ENCODE data around the gene DHRSX. TPM values are rescaled to one million over a fixed set of nuclear protein-coding genes. Genes with fewer than 3 reads are reported as not detected.

DHRSX gene
- total and polyA plus RNA-seq, 3 donors from 2014 or later = 15.3 to 31.3 (median 29.2) TPM

DNA sequence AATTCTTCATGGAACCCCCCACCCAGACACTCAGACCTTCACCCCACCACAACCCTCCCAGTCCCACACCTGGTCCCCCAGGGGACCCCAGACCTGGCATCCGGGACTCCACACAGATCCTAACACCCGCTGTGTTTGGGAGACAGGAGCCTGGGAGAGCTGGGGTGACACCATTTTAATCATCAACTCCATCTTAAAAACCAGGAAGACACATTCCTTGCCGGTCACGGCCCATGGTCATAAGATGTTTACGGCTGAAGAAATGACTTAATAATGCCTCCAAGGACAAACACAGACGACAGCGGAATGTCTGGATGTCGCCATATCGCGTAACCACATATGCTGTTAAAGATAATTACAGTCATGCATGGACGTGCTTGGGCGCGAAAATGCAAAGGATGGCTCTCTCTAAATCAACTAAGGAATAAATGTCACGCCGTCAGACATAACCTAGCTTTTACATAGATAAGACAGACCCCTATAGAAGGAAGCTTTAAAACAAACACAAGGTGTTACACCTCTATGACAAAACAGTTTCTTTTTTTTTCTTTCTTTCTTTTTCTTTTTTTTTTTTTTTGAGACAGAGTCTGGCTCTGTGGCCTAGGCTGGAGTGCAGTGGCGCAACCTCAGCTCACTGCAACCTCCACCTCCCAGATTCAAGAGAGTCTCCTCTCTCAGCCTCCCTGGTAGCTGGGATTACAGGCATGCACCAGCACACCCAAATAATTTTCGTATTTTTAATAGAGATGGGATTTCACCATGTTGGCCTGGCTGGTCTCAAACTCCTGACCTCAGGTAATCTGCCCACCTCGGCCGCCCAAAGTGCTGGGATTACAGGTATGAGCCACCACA lies 2.1 kb upstream of the DHRSX start:
- no peak overlapping the region for H3K4me3 ChIP-seq
- H3K9me3 ChIP-seq = no peaks in the 10 kb centered on the region
- H3K4me1 ChIP-seq = peaks cover 21% of the 10 kb centered on the region
- H3K36me3 ChIP-seq (ENCODE audit: low read depth, missing control alignments) = no peaks in the 10 kb centered on the region
- no peaks in the 10 kb centered on the region for H3K27me3 ChIP-seq
- intact Hi-C loops (cut with DNase I; ENCODE audit: low total_unique reads) = no loop called here
- no peak for DNase-seq
- WGBS, 2 donors = 66 to 68% methylated on average over 19 of the region's 19 CpGs
- no peak overlapping the region for H3K27ac ChIP-seq
- no peak for TF ChIP-seq POLR2A (IDR thresholded peaks at IDR 0.05)
- TF ChIP-seq, protein P1, sequence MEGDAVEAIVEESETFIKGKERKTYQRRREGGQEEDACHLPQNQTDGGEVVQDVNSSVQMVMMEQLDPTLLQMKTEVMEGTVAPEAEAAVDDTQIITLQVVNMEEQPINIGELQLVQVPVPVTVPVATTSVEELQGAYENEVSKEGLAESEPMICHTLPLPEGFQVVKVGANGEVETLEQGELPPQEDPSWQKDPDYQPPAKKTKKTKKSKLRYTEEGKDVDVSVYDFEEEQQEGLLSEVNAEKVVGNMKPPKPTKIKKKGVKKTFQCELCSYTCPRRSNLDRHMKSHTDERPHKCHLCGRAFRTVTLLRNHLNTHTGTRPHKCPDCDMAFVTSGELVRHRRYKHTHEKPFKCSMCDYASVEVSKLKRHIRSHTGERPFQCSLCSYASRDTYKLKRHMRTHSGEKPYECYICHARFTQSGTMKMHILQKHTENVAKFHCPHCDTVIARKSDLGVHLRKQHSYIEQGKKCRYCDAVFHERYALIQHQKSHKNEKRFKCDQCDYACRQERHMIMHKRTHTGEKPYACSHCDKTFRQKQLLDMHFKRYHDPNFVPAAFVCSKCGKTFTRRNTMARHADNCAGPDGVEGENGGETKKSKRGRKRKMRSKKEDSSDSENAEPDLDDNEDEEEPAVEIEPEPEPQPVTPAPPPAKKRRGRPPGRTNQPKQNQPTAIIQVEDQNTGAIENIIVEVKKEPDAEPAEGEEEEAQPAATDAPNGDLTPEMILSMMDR (IDR thresholded peaks at IDR 0.05) = no peak

GRCh38 chrX:2502120-2502667 lies 1.4 kb upstream of the DHRSX start:
- intact Hi-C loops (cut with DNase I; ENCODE audit: low total_unique reads) = no loop called here
- 84 to 90% methylated on average over 5 of the region's 5 CpGs for WGBS, 2 donors
- H3K36me3 ChIP-seq (ENCODE audit: low read depth, missing control alignments) = no peaks in the 10 kb centered on the region
- H3K27me3 ChIP-seq = no peaks in the 10 kb centered on the region
- DNase-seq = no peak
- H3K9me3 ChIP-seq = no peaks in the 10 kb centered on the region
- no peak overlapping the region for H3K4me3 ChIP-seq
- peaks cover 28% of the 10 kb centered on the region for H3K4me1 ChIP-seq
- no peak for TF ChIP-seq POLR2A (IDR thresholded peaks at IDR 0.05)
- TF ChIP-seq, protein P1 (IDR thresholded peaks at IDR 0.05) = no peak
- no peak overlapping the region for H3K27ac ChIP-seq

GRCh38 chrX:2501559-2502102 lies 855 bp upstream of the DHRSX start:
- WGBS, 2 donors = 88 to 94% methylated on average over 4 to 5 of the region's 5 CpGs
- Histone ChIP-seq H3K9me3 (no peaks in the 10 kb centered on the region), H3K27me3 (no peaks in the 10 kb centered on the region), H3K27ac (no peak overlapping the region), H3K36me3 (ENCODE audit: low read depth, missing control alignments) (no peaks in the 10 kb centered on the region), H3K4me1 (peaks cover 31% of the 10 kb centered on the region), H3K4me3 (no peak overlapping the region)
- intact Hi-C loops (cut with DNase I; ENCODE audit: low total_unique reads) = no loop called here
- DNase-seq = no peak
- TF ChIP-seq POLR2A (IDR thresholded peaks at IDR 0.05) = no peak
- TF ChIP-seq, protein P1 (IDR thresholded peaks at IDR 0.05) = no peak

DNA sequence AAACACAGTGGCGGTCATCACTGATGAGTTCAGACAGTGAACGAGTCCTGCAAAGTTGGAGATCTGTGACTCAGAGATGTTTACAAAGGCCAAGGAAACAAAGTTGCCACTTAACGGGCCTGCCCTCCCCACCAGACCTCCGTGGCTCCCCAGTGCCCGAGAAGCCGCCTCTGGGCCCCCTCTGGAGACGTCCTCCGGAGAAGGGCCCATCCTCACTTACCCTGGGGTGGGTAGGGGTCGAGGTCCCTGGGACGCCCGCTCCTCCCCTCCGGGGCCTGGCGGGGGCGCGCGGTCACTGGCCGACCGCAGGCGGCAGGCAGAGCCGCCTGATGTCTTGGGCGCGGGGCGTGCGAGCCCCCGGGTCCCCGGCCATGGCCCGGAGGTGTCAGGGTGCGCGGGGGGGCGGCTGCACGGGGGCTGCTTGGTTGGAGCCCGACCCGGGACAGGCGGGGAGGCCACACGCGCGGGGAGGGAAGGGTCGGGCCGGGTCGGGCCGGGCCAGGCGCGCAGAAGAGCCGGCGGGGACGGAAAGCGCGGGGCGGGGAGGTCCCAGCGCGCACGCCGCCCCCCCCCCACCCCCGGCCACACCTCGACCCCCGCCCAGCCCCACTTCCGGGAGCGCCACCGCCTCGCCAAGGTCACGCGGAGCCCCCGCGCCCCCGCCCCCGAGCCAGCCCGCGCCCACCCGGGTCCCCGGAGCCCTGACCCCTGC lies 529 bp downstream of the DHRSX start:
- Histone ChIP-seq H3K9me3 (no peaks in the 10 kb centered on the region), H3K4me3 (peak overlapping the region; percentile 88 to 91), H3K36me3 (ENCODE audit: low read depth, missing control alignments) (no peaks in the 10 kb centered on the region), H3K27ac (peak overlapping the region; percentile 98), H3K27me3 (no peaks in the 10 kb centered on the region), H3K4me1 (peaks cover 31% of the 10 kb centered on the region)
- TF ChIP-seq POLR2A (IDR thresholded peaks at IDR 0.05) = no peak
- TF ChIP-seq, protein P1 (IDR thresholded peaks at IDR 0.05) = no peak
- peak; percentile 68 for DNase-seq
- intact Hi-C loops (cut with DNase I; ENCODE audit: low total_unique reads) = no loop called here
- WGBS, 2 donors = 0 to 2% methylated on average over 5 to 9 of the region's 70 CpGs

All from testis (tissue), 3 donors.